Calu3 (cell line): ENCODE measurements around the gene VWC2L. TPM values are rescaled to one million over a fixed set of nuclear protein-coding genes. Genes with fewer than 3 reads are reported as not detected.

ENCODE experiments used
- BruUV-seq: library from RNA; stranded (reverse); fragments of 400-500 nt; replicated peaks from 2 replicates; lab custom pipeline; 2021; lab: Mats Ljungman, UMichigan
- CTCF ChIA-PET: fragments of 300-600 bp; sonication (Branson Sonifier 250); formaldehyde crosslinking; loops from one replicate; lab custom pipeline; 2022; ENCODE audit warnings: antibody characterized with exemption; lab: Charles Lee
- DNase-seq: peaks from one replicate; pipeline ENCODE4 v3.0.0; 2022
- H3K27ac Mint-ChIP-seq: one replicate; pipeline ENCODE4 v1.8.0; 2022; ENCODE audit warnings: mixed read lengths; ENCODE audit not compliant: unreplicated experiment
- H3K27me3 Mint-ChIP-seq: one replicate; pipeline ENCODE4 v1.8.0; 2022; ENCODE audit warnings: mixed read lengths; ENCODE audit not compliant: unreplicated experiment
- H3K36me3 Mint-ChIP-seq: one replicate; pipeline ENCODE4 v1.8.0; 2022; ENCODE audit warnings: mild to moderate bottlenecking, moderate library complexity, mixed read lengths; ENCODE audit not compliant: insufficient read depth, unreplicated experiment
- H3K4me1 Mint-ChIP-seq: one replicate; pipeline ENCODE4 v1.8.0; 2022; ENCODE audit warnings: mild to moderate bottlenecking, low read depth, mixed read lengths; ENCODE audit not compliant: unreplicated experiment
- H3K4me3 Mint-ChIP-seq: one replicate; pipeline ENCODE4 v1.8.0; 2022; ENCODE audit warnings: mild to moderate bottlenecking, low read depth, moderate library complexity, mixed read lengths; ENCODE audit not compliant: unreplicated experiment
- H3K9me3 Mint-ChIP-seq: one replicate; pipeline ENCODE4 v1.8.0; 2022; ENCODE audit warnings: low read depth, mixed read lengths; ENCODE audit not compliant: unreplicated experiment
- CTCF ChIP-seq: fragments of 200-600 bp; IDR thresholded peaks from one replicate; pipeline ENCODE4 v1.8.0; 2022; ENCODE audit warnings: antibody characterized with exemption; ENCODE audit not compliant: unreplicated experiment
- intact Hi-C: fragments of 100-400 bp; cut with micrococcal nuclease; formaldehyde crosslinking; loops from one replicate; pipeline ENCODE4 v1.10.0; 2022; ENCODE audit not compliant: unreplicated experiment
- total RNA-seq: library from RNA; stranded (reverse); gene quantifications from 2 replicates; pipeline ENCODE4 v1.2.3, GENCODE V29; 2022

Gene VWC2L
- total RNA-seq, 1 experiment from 2014 or later = not detected

GRCh38 chr2:214492608-214493007, 81.8 kb downstream of the VWC2L start:
- Mint-ChIP-seq H3K4me1 (no peaks in the 10 kb centered on the region), H3K27me3 (no peaks in the 10 kb centered on the region), H3K36me3 (no peaks in the 10 kb centered on the region), H3K27ac (no peak overlapping the region), H3K9me3 (peaks cover 2% of the 10 kb centered on the region), H3K4me3 (no peak overlapping the region)
- intact Hi-C loops = no loop called here
- CTCF ChIA-PET = no interaction called here
- no TSS peak for BruUV-seq
- no peak for DNase-seq
- no peak for TF ChIP-seq CTCF

GRCh38 chr2:214497489-214497888, 86.6 kb downstream of the VWC2L start:
- no TSS peak for BruUV-seq
- no peak for TF ChIP-seq CTCF
- Mint-ChIP-seq H3K9me3 (peaks cover 2% of the 10 kb centered on the region), H3K4me1 (no peaks in the 10 kb centered on the region), H3K4me3 (no peak overlapping the region), H3K36me3 (no peaks in the 10 kb centered on the region), H3K27me3 (no peaks in the 10 kb centered on the region), H3K27ac (no peak overlapping the region)
- CTCF ChIA-PET = interaction anchor here (0.6 kb wide), 1 partner anchor 27 kb away, joined by 3 read pairs; no protein-coding TSS in a partner anchor
- DNase-seq = no peak
- intact Hi-C loops = no loop called here

- CTCF ChIA-PET = no interaction called here
- Mint-ChIP-seq H3K27ac (no peak overlapping the region), H3K27me3 (no peaks in the 10 kb centered on the region), H3K4me3 (no peak overlapping the region), H3K9me3 (peaks cover 4% of the 10 kb centered on the region), H3K36me3 (no peaks in the 10 kb centered on the region), H3K4me1 (no peaks in the 10 kb centered on the region)
- no peak for DNase-seq
- TF ChIP-seq CTCF = no peak
- no TSS peak for BruUV-seq
- intact Hi-C loops = no loop called here
These were observed 92.7 kb downstream of the VWC2L start for GRCh38 chr2:214503568-214503967.

- no peak overlapping the region for H3K4me3 Mint-ChIP-seq
- no peak for TF ChIP-seq CTCF
- CTCF ChIA-PET = no interaction called here
- no peak overlapping the region for H3K27ac Mint-ChIP-seq
- H3K36me3 Mint-ChIP-seq = no peaks in the 10 kb centered on the region
- BruUV-seq = no TSS peak
- no peaks in the 10 kb centered on the region for H3K27me3 Mint-ChIP-seq
- H3K4me1 Mint-ChIP-seq = no peaks in the 10 kb centered on the region
- DNase-seq = no peak
- H3K9me3 Mint-ChIP-seq = peaks cover 4% of the 10 kb centered on the region
- intact Hi-C loops = no loop called here
These were observed 93.9 kb downstream of the VWC2L start for GRCh38 chr2:214504599-214505376.
